H9 (cell line): ENCODE data around the gene AKNA. TPM values are rescaled to one million over a fixed set of nuclear protein-coding genes. Genes with fewer than 3 reads are reported as not detected.

ENCODE experiments used
- DNase-seq: peaks from one replicate; pipeline ENCODE4 v3.0.0-alpha.2; 2017
- H2AFZ ChIP-seq: one replicate; pipeline ENCODE4 v1.6.1; 2013; ENCODE audit warnings: mild to moderate bottlenecking, low read length, control low read depth, moderate library complexity
- H2AK5ac ChIP-seq: 2 replicates; pipeline ENCODE4 v1.6.1; 2013; ENCODE audit warnings: low read length, control low read depth, mixed read lengths; ENCODE audit not compliant: insufficient read length
- H2BK120ac ChIP-seq: one replicate; pipeline ENCODE4 v1.6.1; 2013; ENCODE audit warnings: low read depth, mild to moderate bottlenecking, low read length, control low read depth, inconsistent platforms; ENCODE audit not compliant: poor library complexity, severe bottlenecking
- H2BK12ac ChIP-seq: 2 replicates; pipeline ENCODE4 v1.6.1; 2013; ENCODE audit warnings: low read length, control low read depth, mixed read lengths, low read depth; ENCODE audit not compliant: insufficient read length
- H2BK15ac ChIP-seq: 2 replicates; pipeline ENCODE4 v1.6.1; 2013; ENCODE audit warnings: low read depth, low read length, control low read depth
- H2BK20ac ChIP-seq: one replicate; pipeline ENCODE4 v1.6.1; 2013; ENCODE audit warnings: low read depth, mild to moderate bottlenecking, low read length, control low read depth, inconsistent platforms; ENCODE audit not compliant: poor library complexity, severe bottlenecking
- H2BK5ac ChIP-seq: 2 replicates; pipeline ENCODE4 v1.6.1; 2013; ENCODE audit warnings: low read length, control low read depth, mixed read lengths; ENCODE audit not compliant: insufficient read length
- H3K14ac ChIP-seq: 2 replicates; pipeline ENCODE4 v1.6.1; 2013; ENCODE audit warnings: low read length, control low read depth; ENCODE audit not compliant: insufficient read depth
- H3K18ac ChIP-seq: 2 replicates; pipeline ENCODE4 v1.6.1; 2013; ENCODE audit warnings: low read depth, mild to moderate bottlenecking, mixed read lengths, low read length, control low read depth; ENCODE audit not compliant: insufficient read length
- H3K23ac ChIP-seq: 2 replicates; pipeline ENCODE4 v1.6.1; 2013; ENCODE audit warnings: low read length, control low read depth, mixed read lengths, low read depth; ENCODE audit not compliant: insufficient read length
- H3K23me2 ChIP-seq: 2 replicates; pipeline ENCODE4 v1.6.1; 2013; ENCODE audit warnings: low read depth, mild to moderate bottlenecking, mixed read lengths, low read length, control low read depth; ENCODE audit not compliant: insufficient read length, poor library complexity, severe bottlenecking
- H3K27ac ChIP-seq: 2 replicates; pipeline ENCODE4 v1.5.1; 2013; ENCODE audit warnings: low read length, control low read depth, mixed read lengths, low read depth; ENCODE audit not compliant: insufficient read length
- H3K27me3 ChIP-seq: 2 replicates; pipeline ENCODE4 v1.6.1; 2013; ENCODE audit warnings: low read length, control low read depth, inconsistent platforms; ENCODE audit not compliant: insufficient read depth
- H3K4ac ChIP-seq: 2 replicates; pipeline ENCODE4 v1.6.1; 2013; ENCODE audit warnings: low read depth, mild to moderate bottlenecking, control low read depth, inconsistent platforms, low read length, moderate library complexity
- H3K4me1 ChIP-seq: 2 replicates; pipeline ENCODE4 v1.6.1; 2013; ENCODE audit warnings: low read length, control low read depth, inconsistent platforms; ENCODE audit not compliant: insufficient read depth
- H3K4me2 ChIP-seq: 2 replicates; pipeline ENCODE4 v1.6.1; 2013; ENCODE audit warnings: low read length, control low read depth, mixed read lengths; ENCODE audit not compliant: insufficient read length, insufficient read depth
- H3K56ac ChIP-seq: 2 replicates; pipeline ENCODE4 v1.6.1; 2013; ENCODE audit warnings: low read depth, mild to moderate bottlenecking, mixed read lengths, low read length, control low read depth; ENCODE audit not compliant: insufficient read length
- H3K79me1 ChIP-seq: 2 replicates; pipeline ENCODE4 v1.6.1; 2013; ENCODE audit warnings: low read depth, mild to moderate bottlenecking, moderate library complexity, low read length, control low read depth, inconsistent platforms; ENCODE audit not compliant: insufficient read depth, poor library complexity, severe bottlenecking
- H3K79me2 ChIP-seq: 2 replicates; pipeline ENCODE4 v1.6.1; 2013; ENCODE audit warnings: low read length, control low read depth, inconsistent platforms; ENCODE audit not compliant: insufficient read depth
- H3K9ac ChIP-seq: 2 replicates; pipeline ENCODE4 v1.6.1; 2013; ENCODE audit warnings: low read length, control low read depth, mixed read lengths; ENCODE audit not compliant: insufficient read length; ENCODE audit errors: extremely low read depth
- H3K9me3 ChIP-seq: one replicate; pipeline ENCODE4 v1.6.1; 2013; ENCODE audit warnings: low read depth, low read length, inconsistent platforms; ENCODE audit not compliant: control insufficient read depth
- H3T11ph ChIP-seq: one replicate; pipeline ENCODE4 v1.6.1; 2013; ENCODE audit warnings: mild to moderate bottlenecking, low read length, control low read depth, inconsistent platforms
- H4K20me1 ChIP-seq: one replicate; pipeline ENCODE4 v1.6.1; 2013; ENCODE audit not compliant: control insufficient read depth, insufficient read length, insufficient read depth
- H4K5ac ChIP-seq: 2 replicates; pipeline ENCODE4 v1.6.1; 2013; ENCODE audit warnings: low read depth, mild to moderate bottlenecking, mixed read lengths, low read length, control low read depth; ENCODE audit not compliant: insufficient read length
- H4K8ac ChIP-seq: replicated peaks from 2 replicates; pipeline ENCODE4 v1.6.1; 2013; ENCODE audit warnings: low read length, control low read depth, mixed read lengths, low read depth; ENCODE audit not compliant: insufficient read length
- H4K91ac ChIP-seq: 2 replicates; pipeline ENCODE4 v1.6.1; 2013; ENCODE audit warnings: low read depth, mild to moderate bottlenecking, moderate library complexity, mixed read lengths, low read length, control low read depth; ENCODE audit not compliant: insufficient read length
- H3K27ac Mint-ChIP-seq, 3 experiments: 2 replicates in 2 of 3; 3 replicates in 1 of 3; pipeline ENCODE4 v1.8.0; 2020 to 2021; ENCODE audit warnings: mixed read lengths in 3 of 3, mild to moderate bottlenecking in 1 of 3, moderate library complexity in 1 of 3
- H3K27me3 Mint-ChIP-seq: 2 replicates; pipeline ENCODE4 v1.8.0; 2021; ENCODE audit warnings: low read depth, mild to moderate bottlenecking, moderate library complexity, mixed read lengths
- H3K36me3 Mint-ChIP-seq, 3 experiments: 2 replicates in 2 of 3; 3 replicates in 1 of 3; pipeline ENCODE4 v1.8.0; 2020 to 2021; ENCODE audit warnings: low read depth in 3 of 3, mixed read lengths in 3 of 3; ENCODE audit not compliant: insufficient read depth in 1 of 3
- H3K4me1 Mint-ChIP-seq, 2 experiments: 2 replicates each; pipeline ENCODE4 v1.8.0; 2020; ENCODE audit warnings: mixed read lengths in 2 of 2
- H3K4me3 Mint-ChIP-seq, 2 experiments: 2 replicates in 1 of 2; 3 replicates in 1 of 2; pipeline ENCODE4 v1.8.0; 2020 to 2021; ENCODE audit warnings: mild to moderate bottlenecking in 2 of 2, mixed read lengths in 2 of 2, moderate library complexity in 1 of 2
- H3K9me3 Mint-ChIP-seq, 2 experiments: 2 replicates in 1 of 2; 3 replicates in 1 of 2; pipeline ENCODE4 v1.8.0; 2020; ENCODE audit warnings: mild to moderate bottlenecking in 2 of 2, mixed read lengths in 2 of 2, moderate library complexity in 1 of 2
- WGBS: extraction: QIAGEN DNeasy Blood & Tissue Kit; methylation state at CpG from one replicate; pipeline ENCODE4 v1.1.7; 2013; ENCODE audit warnings: missing lambda C conversion rate, low lambda C conversion rate, mixed read lengths; ENCODE audit not compliant: insufficient read length; ENCODE audit errors: extremely low coverage; 5-methylcytosine and 5-hydroxymethylcytosine counted together
- total RNA-seq: library from RNA; stranded (reverse); gene quantifications from 2 replicates; pipeline ENCODE4 v1.2.1, GENCODE V29; 2021
- TF ChIP-seq, protein P1 (sequence below): fragments of 200-600 bp; sonication (generic); conservative IDR thresholded peaks from 3 replicates; pipeline ENCODE4 v1.8.0; 2021; ENCODE audit warnings: antibody characterized with exemption, mild to moderate bottlenecking

AKNA gene
- total RNA-seq, 1 experiment from 2014 or later, result 19.7 TPM

DNA sequence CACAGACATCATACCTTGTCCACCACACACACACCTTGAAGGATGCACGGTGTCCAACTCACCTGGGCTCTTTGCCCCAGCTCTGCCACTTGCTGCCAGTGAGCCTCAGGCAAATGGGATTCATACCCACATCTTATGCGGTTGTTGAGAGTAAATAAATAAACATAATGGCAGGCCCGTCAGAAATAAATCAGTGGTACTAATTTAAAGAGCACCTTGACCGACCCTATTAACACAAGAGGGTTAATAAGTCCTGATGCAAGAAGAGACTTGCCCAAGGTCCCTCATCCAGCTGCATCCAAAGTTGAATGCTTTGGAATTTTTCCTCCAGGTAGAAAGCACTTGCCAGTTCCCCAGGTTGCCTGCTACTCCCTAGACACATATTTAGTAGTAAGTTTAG is 11.6 kb upstream of the AKNA start:
- Histone ChIP-seq H2AK5ac (no peak overlapping the region), H2BK20ac (no peak overlapping the region), H3K27ac (no peak overlapping the region), H3K23me2 (no peaks in the 10 kb centered on the region), H2BK15ac (no peak overlapping the region), H3T11ph (no peak overlapping the region), H4K91ac (no peak overlapping the region), H3K4me2 (no peak overlapping the region), H2BK5ac (no peak overlapping the region), H3K18ac (no peak overlapping the region), H4K5ac (no peak overlapping the region), H3K79me1 (no peaks in the 10 kb centered on the region), H3K27me3 (no peaks in the 10 kb centered on the region), H3K14ac (no peak overlapping the region), H4K20me1 (no peaks in the 10 kb centered on the region), H3K4me1 (no peaks in the 10 kb centered on the region; the same call in 1 of the 2 replicates), H3K9me3 (no peaks in the 10 kb centered on the region), H3K79me2 (no peaks in the 10 kb centered on the region), H3K9ac (no peak overlapping the region), H3K56ac (no peak overlapping the region), H2BK12ac (no peak overlapping the region), H3K4ac (no peak overlapping the region), H2AFZ (no peak overlapping the region), H3K23ac (no peak overlapping the region), H2BK120ac (no peak overlapping the region), H4K8ac (no peak overlapping the region)
- no peak overlapping the region for H3K27ac Mint-ChIP-seq
- H3K4me1 Mint-ChIP-seq, result peaks cover 27 to 37% of the 10 kb centered on the region in 2 experiments
- TF ChIP-seq, protein P1, sequence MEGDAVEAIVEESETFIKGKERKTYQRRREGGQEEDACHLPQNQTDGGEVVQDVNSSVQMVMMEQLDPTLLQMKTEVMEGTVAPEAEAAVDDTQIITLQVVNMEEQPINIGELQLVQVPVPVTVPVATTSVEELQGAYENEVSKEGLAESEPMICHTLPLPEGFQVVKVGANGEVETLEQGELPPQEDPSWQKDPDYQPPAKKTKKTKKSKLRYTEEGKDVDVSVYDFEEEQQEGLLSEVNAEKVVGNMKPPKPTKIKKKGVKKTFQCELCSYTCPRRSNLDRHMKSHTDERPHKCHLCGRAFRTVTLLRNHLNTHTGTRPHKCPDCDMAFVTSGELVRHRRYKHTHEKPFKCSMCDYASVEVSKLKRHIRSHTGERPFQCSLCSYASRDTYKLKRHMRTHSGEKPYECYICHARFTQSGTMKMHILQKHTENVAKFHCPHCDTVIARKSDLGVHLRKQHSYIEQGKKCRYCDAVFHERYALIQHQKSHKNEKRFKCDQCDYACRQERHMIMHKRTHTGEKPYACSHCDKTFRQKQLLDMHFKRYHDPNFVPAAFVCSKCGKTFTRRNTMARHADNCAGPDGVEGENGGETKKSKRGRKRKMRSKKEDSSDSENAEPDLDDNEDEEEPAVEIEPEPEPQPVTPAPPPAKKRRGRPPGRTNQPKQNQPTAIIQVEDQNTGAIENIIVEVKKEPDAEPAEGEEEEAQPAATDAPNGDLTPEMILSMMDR, result no peak
- no peak for DNase-seq
- peaks cover 0 to 1% (median 0%) of the 10 kb centered on the region in 3 experiments; a peak in 2 of 7 replicates for H3K36me3 Mint-ChIP-seq
- no peaks in the 10 kb centered on the region; a peak in 1 of 5 replicates for H3K9me3 Mint-ChIP-seq
- H3K4me3 Mint-ChIP-seq, result no peak overlapping the region
- H3K27me3 Mint-ChIP-seq, result peaks cover 3% of the 10 kb centered on the region; the same call in 1 of the 2 replicates
- WGBS, result no CpG with 5 or more reads among the region's 4 CpGs
